Aorta (tissue), 5 donors: Measurements from ENCODE around the gene TMPRSS3. TPM values are rescaled to one million over a fixed set of nuclear protein-coding genes. Genes with fewer than 3 reads are reported as not detected.

Experiments
- ATAC-seq: fragments of 200-7000 bp; cut with Tn5 transposase; one replicate; pipeline ENCODE4 v1.9.1; 2022; ENCODE audit warnings: moderate library complexity; ENCODE audit not compliant: low FRiP score
- DNase-seq, 2 donors: peaks; one replicate each; pipeline ENCODE4 v3.0.0-alpha.2; 2020
- H3K27ac ChIP-seq, 2 donors: one replicate each; pipeline ENCODE4 v1.5.1; 2013; ENCODE audit warnings: low read length in 2 of 2, mild to moderate bottlenecking in 2 of 2, moderate library complexity in 2 of 2, control low read depth in 1 of 2, inconsistent platforms in 1 of 2, low read depth in 1 of 2
- H3K27me3 ChIP-seq, 2 donors: one replicate each; pipeline ENCODE4 v1.6.1; 2013; ENCODE audit warnings: control low read depth in 1 of 2, low read length in 1 of 2, mild to moderate bottlenecking in 1 of 2, moderate library complexity in 1 of 2; ENCODE audit not compliant: insufficient read depth in 2 of 2, control insufficient read depth in 1 of 2
- H3K36me3 ChIP-seq, 2 donors: one replicate each; pipeline ENCODE4 v1.6.1; 2013; ENCODE audit warnings: control low read depth in 1 of 2, low read length in 1 of 2, mild to moderate bottlenecking in 1 of 2; ENCODE audit not compliant: insufficient read depth in 2 of 2, control insufficient read depth in 1 of 2
- H3K4me1 ChIP-seq, 2 donors: one replicate each; pipeline ENCODE4 v1.6.1; 2013; ENCODE audit warnings: low read length in 2 of 2, control low read depth in 1 of 2, mild to moderate bottlenecking in 1 of 2, moderate library complexity in 1 of 2; ENCODE audit not compliant: insufficient read depth in 2 of 2, control insufficient read depth in 1 of 2
- H3K4me3 ChIP-seq, 2 donors: one replicate each; pipeline ENCODE4 v1.5.1; 2013; ENCODE audit warnings: low read length in 2 of 2, control low read depth in 1 of 2, mild to moderate bottlenecking in 1 of 2
- H3K9me3 ChIP-seq: one replicate; pipeline ENCODE4 v1.6.1; 2013; ENCODE audit warnings: mild to moderate bottlenecking, low read length; ENCODE audit not compliant: control insufficient read depth
- WGBS, 2 donors: extraction: QIAGEN DNeasy Blood & Tissue Kit; methylation state at CpG; one replicate each; pipeline ENCODE4 v1.1.7; 2013; 5-methylcytosine and 5-hydroxymethylcytosine counted together
- intact Hi-C, 2 donors: fragments of 100-400 bp; cut with DNase I; formaldehyde crosslinking; loops; one replicate each; pipeline versions ENCODE4 v1.14.2 to v1.15.0; 2022
- polyA plus RNA-seq, 2 donors: library from polyadenylated mRNA; stranded (reverse); fragments of 200-250 nt; gene quantifications; one replicate each; pipeline ENCODE4 v1.2.3, GENCODE V29; 2013
- total RNA-seq, 2 donors: library from RNA; stranded (reverse); fragmentation: NEBNext Ultra II Directional; extraction: Animal tissue kit (Norgen Biotek cat#: 25700); gene quantifications; one replicate each; pipeline ENCODE4 v1.2.1, GENCODE V29; 2021
- donor health status: healthy with polysubstance abuse.
- donor health status: Bipolar disorder and iron deficiency.
- donor health status: DM: no; HTN: no; CAD: no.
- donor health status: DM: no; HTN: no; CAD: no.
- donor health status: DM: yes; HTN: yes; CAD: no.

The TMPRSS3 gene
- total and polyA plus RNA-seq, 4 donors: 0.15 TPM; not detected in 2

GRCh38 chr21:42383331-42383730 lies 12.5 kb downstream of the TMPRSS3 start:
- no peaks in the 10 kb centered on the region for H3K27me3 ChIP-seq
- H3K4me1 ChIP-seq: no peaks in the 10 kb centered on the region
- H3K27ac ChIP-seq: no peak overlapping the region
- no peak overlapping the region for H3K4me3 ChIP-seq
- DNase-seq (peak in 1 of 2 donors; percentile 38), ATAC-seq (no peak)
- H3K9me3 ChIP-seq: peaks cover 12% of the 10 kb centered on the region
- WGBS, 2 donors: 77 to 85% methylated on average over 6 of the region's 6 CpGs
- intact Hi-C loops: no loop called here
- H3K36me3 ChIP-seq: no peaks in the 10 kb centered on the region

GRCh38 chr21:42382915-42383314 lies 12.9 kb downstream of the TMPRSS3 start:
- peak in 1 of 2 donors; percentile 48 for DNase-seq

GRCh38 chr21:42381347-42381984 lies 14.4 kb downstream of the TMPRSS3 start:
- no peak for ATAC-seq
- WGBS, 2 donors: 70 to 75% methylated on average over 1 of the region's 1 CpG
- Histone ChIP-seq H3K27me3 (no peaks in the 10 kb centered on the region), H3K27ac (no peak overlapping the region), H3K4me1 (no peaks in the 10 kb centered on the region), H3K9me3 (peaks cover 12% of the 10 kb centered on the region), H3K4me3 (no peak overlapping the region), H3K36me3 (no peaks in the 10 kb centered on the region)
- intact Hi-C loops: no loop called here
- peak in 1 of 2 donors; percentile 50 for DNase-seq

More at GRCh38 chr21:42382915-42383314, 12.9 kb downstream of the TMPRSS3 start:
- H3K4me1 ChIP-seq: no peaks in the 10 kb centered on the region
- H3K27me3 ChIP-seq: no peaks in the 10 kb centered on the region
- 89 to 91% methylated on average over 6 of the region's 6 CpGs for WGBS, 2 donors
- no peak overlapping the region for H3K4me3 ChIP-seq
- intact Hi-C loops: no loop called here
- H3K36me3 ChIP-seq: no peaks in the 10 kb centered on the region
- peaks cover 12% of the 10 kb centered on the region for H3K9me3 ChIP-seq
- no peak overlapping the region for H3K27ac ChIP-seq
- ATAC-seq: no peak

DNA sequence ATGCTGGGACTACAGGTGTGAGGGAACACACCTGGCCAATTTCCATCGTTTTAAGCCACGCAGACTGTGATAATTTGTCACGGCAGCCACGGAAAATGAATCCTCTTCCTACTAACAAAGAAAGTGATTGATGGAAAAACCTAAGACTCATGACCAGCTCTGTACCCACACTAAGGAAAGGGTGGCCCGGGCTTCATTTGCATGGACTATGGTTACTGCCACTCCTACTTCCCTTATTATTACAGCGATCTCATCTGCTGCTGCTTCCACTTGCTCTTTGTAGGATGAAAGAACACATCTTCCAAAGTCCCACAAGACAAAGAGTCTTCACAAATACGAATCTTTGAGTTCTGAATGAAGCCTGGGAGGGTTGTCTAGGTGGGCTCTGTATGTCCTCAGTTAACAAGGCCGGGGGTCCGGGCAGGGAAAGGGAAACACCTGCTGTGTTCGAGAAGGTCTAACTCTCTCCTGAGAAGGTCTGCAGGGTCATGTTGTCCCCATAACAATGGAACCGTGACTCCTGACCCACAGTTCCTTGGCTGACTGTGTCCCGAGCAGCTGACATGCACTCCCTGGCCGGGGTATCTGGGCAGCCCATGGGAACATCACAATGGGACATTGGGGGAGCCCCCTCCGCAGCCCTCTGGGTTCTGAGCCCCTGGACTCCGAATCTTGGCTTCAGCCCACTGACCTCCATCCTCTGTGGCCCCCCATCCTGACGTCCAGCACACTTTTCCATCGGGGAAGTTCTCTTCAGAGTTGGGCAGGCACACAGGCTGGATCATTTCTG lies 16.2 kb downstream of the TMPRSS3 start:
- Histone ChIP-seq H3K27me3 (no peaks in the 10 kb centered on the region), H3K4me3 (no peak overlapping the region), H3K27ac (no peak overlapping the region), H3K4me1 (no peaks in the 10 kb centered on the region), H3K9me3 (peaks cover 9% of the 10 kb centered on the region), H3K36me3 (no peaks in the 10 kb centered on the region)
- DNase-seq (peak in 1 of 2 donors; percentile 45), ATAC-seq (no peak)
- intact Hi-C loops: no loop called here
- 78 to 79% methylated on average over 17 of the region's 17 CpGs for WGBS, 2 donors

- H3K36me3 ChIP-seq: no peaks in the 10 kb centered on the region
- peak in 1 of 2 donors; percentile 13 for DNase-seq
- intact Hi-C loops: no loop called here
- no peak for ATAC-seq
- H3K4me3 ChIP-seq: no peak overlapping the region
- H3K9me3 ChIP-seq: peaks cover 9% of the 10 kb centered on the region
- no peak overlapping the region for H3K27ac ChIP-seq
- H3K27me3 ChIP-seq: no peaks in the 10 kb centered on the region
- H3K4me1 ChIP-seq: no peaks in the 10 kb centered on the region
- 65 to 67% methylated on average over 8 of the region's 8 CpGs for WGBS, 2 donors
These were observed 17.4 kb downstream of the TMPRSS3 start for GRCh38 chr21:42378418-42378817.

GRCh38 chr21:42377951-42378340 lies 17.9 kb downstream of the TMPRSS3 start:
- WGBS, 2 donors: 84 to 85% methylated on average over 5 of the region's 5 CpGs
- no peak for ATAC-seq
- H3K27me3 ChIP-seq: no peaks in the 10 kb centered on the region
- no peak overlapping the region for H3K27ac ChIP-seq
- peak in 1 of 2 donors; percentile 40 for DNase-seq
- no peaks in the 10 kb centered on the region for H3K36me3 ChIP-seq
- intact Hi-C loops: no loop called here
- no peak overlapping the region for H3K4me3 ChIP-seq
- H3K9me3 ChIP-seq: peaks cover 9% of the 10 kb centered on the region
- no peaks in the 10 kb centered on the region for H3K4me1 ChIP-seq

DNA sequence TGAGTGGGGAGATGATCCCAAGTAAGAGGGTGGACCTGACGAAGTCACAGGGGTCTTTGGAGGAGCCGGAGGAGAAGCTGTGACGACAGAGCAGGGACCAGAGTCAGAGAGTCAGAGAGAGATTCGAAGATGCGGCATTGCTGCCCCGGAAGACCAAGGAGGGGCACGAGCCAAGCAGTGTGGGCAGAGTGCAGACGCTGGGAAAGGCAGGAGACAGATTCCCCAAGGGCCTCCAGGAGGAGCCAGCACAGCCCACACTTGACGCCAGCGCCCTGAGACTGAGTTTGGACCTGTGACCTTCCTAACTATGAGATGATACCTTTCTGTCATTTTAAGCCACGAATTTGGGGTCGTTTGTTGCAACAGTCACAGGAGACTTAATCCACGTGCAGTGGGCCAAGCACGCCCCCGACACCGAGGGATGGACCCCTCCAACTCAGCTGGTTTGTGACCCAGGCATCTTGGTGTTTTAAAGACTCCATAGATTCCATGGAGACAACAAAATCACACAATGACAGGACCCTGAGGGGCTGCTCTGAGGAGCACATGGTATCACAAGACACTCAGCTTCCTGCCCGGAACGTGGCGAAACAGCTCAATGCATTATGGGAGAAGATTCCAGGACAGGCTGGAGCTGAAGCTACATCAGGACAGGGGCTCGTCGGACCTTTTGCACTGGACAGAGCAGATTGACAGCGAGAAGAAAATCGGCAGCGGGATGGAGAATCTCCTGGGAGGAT lies 18.5 kb downstream of the TMPRSS3 start:
- Histone ChIP-seq H3K9me3 (peaks cover 8% of the 10 kb centered on the region), H3K36me3 (no peaks in the 10 kb centered on the region), H3K27ac (no peak overlapping the region), H3K27me3 (no peaks in the 10 kb centered on the region), H3K4me1 (no peaks in the 10 kb centered on the region), H3K4me3 (no peak overlapping the region)
- WGBS, 2 donors: 71 to 72% methylated on average over 24 of the region's 24 CpGs
- intact Hi-C loops: no loop called here
- ATAC-seq (no peak), DNase-seq (peak in 1 of 2 donors; percentile 54)

GRCh38 chr21:42376338-42376982 lies 19.4 kb downstream of the TMPRSS3 start:
- DNase-seq: peak in 1 of 2 donors; percentile 69
- intact Hi-C loops: no loop called here
- no peaks in the 10 kb centered on the region for H3K4me1 ChIP-seq
- ATAC-seq: no peak
- peaks cover 2% of the 10 kb centered on the region for H3K9me3 ChIP-seq
- no peaks in the 10 kb centered on the region for H3K27me3 ChIP-seq
- no peak overlapping the region for H3K27ac ChIP-seq
- no peak overlapping the region for H3K4me3 ChIP-seq
- 71% methylated on average over 32 of the region's 32 CpGs for WGBS, 2 donors
- H3K36me3 ChIP-seq: no peaks in the 10 kb centered on the region
